Activated CD4-positive, alpha-beta T cell treated with anti-CD3 and anti-CD28 coated beads, Interleukin-2, amount 10 ng/mL, durations not matched to agents 7 days and 5 days (primary cell): ENCODE measurements around the gene R3HDM4. TPM values are rescaled to one million over a fixed set of nuclear protein-coding genes. Genes with fewer than 3 reads are reported as not detected.
"Not testable (repeated sequence)": the region's sequence is repeated elsewhere in the genome, so short reads cannot be mapped to it uniquely, and the experiment has no call there.

Experiments
- CTCF ChIA-PET: fragments of 350-600 bp; sonication (Branson Sonifier 250); formaldehyde crosslinking; loops from one replicate; lab custom pipeline; 2021; ENCODE audit warnings: antibody characterized with exemption; lab: Charles Lee
- POLR2A ChIA-PET: fragments of 350-600 bp; sonication (Branson Sonifier 250); formaldehyde crosslinking; loops from one replicate; lab custom pipeline; 2021; ENCODE audit warnings: antibody characterized with exemption; lab: Charles Lee
- DNase-seq: peaks from one replicate; pipeline ENCODE4 v3.0.0-alpha.2; 2020
- H3K27ac Mint-ChIP-seq: one replicate; pipeline ENCODE4 v1.8.0; 2021; ENCODE audit warnings: mild to moderate bottlenecking, moderate library complexity, mixed read lengths
- H3K27me3 Mint-ChIP-seq: one replicate; pipeline ENCODE4 v1.8.0; 2021; ENCODE audit warnings: mixed read lengths
- H3K36me3 Mint-ChIP-seq: one replicate; pipeline ENCODE4 v1.8.0; 2021; ENCODE audit warnings: low read depth, mixed read lengths
- H3K4me1 Mint-ChIP-seq: one replicate; pipeline ENCODE4 v1.8.0; 2021; ENCODE audit warnings: mixed read lengths
- H3K4me3 Mint-ChIP-seq: one replicate; pipeline ENCODE4 v1.8.0; 2021; ENCODE audit warnings: mild to moderate bottlenecking, moderate library complexity, mixed read lengths
- H3K9me3 Mint-ChIP-seq: one replicate; pipeline ENCODE4 v1.8.0; 2021; ENCODE audit warnings: mixed read lengths
- total RNA-seq, 2 experiments: library from RNA; stranded (reverse); gene quantifications; one replicate each; pipeline ENCODE4 v1.2.3, GENCODE V29; 2021

R3HDM4 gene
- total RNA-seq, 2 experiments from 2014 or later = 120 to 121 TPM

DNA sequence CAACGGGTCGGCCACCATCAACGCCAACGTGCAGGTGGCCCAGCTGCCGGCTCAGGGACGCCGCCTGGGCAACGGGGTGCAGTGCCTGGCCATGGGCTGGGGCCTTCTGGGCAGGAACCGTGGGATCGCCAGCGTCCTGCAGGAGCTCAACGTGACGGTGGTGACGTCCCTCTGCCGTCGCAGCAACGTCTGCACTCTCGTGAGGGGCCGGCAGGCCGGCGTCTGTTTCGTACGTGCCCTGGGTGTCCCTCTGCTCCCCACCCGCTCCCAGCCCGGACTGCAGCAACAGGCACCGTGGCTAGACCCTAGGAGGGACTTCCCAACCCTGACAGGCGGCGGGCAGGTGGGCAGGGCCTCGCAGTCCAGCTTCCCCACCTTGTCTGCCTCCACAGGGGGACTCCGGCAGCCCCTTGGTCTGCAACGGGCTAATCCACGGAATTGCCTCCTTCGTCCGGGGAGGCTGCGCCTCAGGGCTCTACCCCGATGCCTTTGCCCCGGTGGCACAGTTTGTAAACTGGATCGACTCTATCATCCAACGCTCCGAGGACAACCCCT lies 57.4 kb downstream of the R3HDM4 start:
- Mint-ChIP-seq H3K4me3 (no peak overlapping the region), H3K36me3 (no peaks in the 10 kb centered on the region), H3K27me3 (peaks cover 17% of the 10 kb centered on the region), H3K4me1 (peaks cover 7% of the 10 kb centered on the region), H3K27ac (no peak overlapping the region), H3K9me3 (no peaks in the 10 kb centered on the region)
- DNase-seq = no peak
- ChIA-PET CTCF (interaction anchor here (0.9 to 1.8 kb wide), 4 partner anchors 67 to 388 kb away, joined by 3 to 6 read pairs (median 3); no protein-coding TSS in a partner anchor), POLR2A (no interaction called here)

DNA sequence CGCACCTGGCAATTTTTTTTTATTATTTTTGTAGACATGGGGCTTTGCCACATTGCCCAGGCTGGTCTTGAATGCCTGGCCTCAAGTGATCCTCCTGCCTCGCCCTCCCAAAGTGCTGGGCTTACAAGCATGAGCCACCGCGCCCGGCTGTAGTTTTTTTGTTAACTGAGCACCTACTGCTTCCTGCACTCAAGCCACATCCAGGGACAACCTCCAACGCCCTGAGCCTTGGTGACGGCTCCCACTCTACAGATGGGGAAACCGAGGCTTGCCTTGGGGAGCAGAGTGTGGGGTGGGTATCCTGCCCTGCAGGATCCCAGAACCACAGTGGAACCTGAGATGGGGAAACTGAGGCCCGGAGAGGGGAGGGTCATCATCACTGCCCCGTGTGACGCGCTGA lies 57.9 kb downstream of the R3HDM4 start:
- Mint-ChIP-seq H3K27me3 (peaks cover 17% of the 10 kb centered on the region), H3K36me3 (no peaks in the 10 kb centered on the region), H3K4me1 (peaks cover 7% of the 10 kb centered on the region), H3K9me3 (no peaks in the 10 kb centered on the region), H3K27ac (no peak overlapping the region), H3K4me3 (no peak overlapping the region)
- CTCF ChIA-PET = interaction anchor here (1.4 kb wide), 1 partner anchor 127 kb away, joined by 3 read pairs; no protein-coding TSS in a partner anchor
- DNase-seq = no peak
- POLR2A ChIA-PET = no interaction called here

GRCh38 chr19:854549-854948 lies 58.5 kb downstream of the R3HDM4 start:
- DNase-seq = no peak
- POLR2A ChIA-PET = no interaction called here
- CTCF ChIA-PET = interaction anchor here (0.6 to 0.7 kb wide), 2 partner anchors 9 to 99 kb away, joined by 3 to 4 read pairs; no protein-coding TSS in a partner anchor
- Mint-ChIP-seq H3K4me1 (peaks cover 7% of the 10 kb centered on the region), H3K27me3 (peaks cover 12% of the 10 kb centered on the region), H3K36me3 (no peaks in the 10 kb centered on the region), H3K9me3 (no peaks in the 10 kb centered on the region), H3K4me3 (no peak overlapping the region), H3K27ac (no peak overlapping the region)

DNA sequence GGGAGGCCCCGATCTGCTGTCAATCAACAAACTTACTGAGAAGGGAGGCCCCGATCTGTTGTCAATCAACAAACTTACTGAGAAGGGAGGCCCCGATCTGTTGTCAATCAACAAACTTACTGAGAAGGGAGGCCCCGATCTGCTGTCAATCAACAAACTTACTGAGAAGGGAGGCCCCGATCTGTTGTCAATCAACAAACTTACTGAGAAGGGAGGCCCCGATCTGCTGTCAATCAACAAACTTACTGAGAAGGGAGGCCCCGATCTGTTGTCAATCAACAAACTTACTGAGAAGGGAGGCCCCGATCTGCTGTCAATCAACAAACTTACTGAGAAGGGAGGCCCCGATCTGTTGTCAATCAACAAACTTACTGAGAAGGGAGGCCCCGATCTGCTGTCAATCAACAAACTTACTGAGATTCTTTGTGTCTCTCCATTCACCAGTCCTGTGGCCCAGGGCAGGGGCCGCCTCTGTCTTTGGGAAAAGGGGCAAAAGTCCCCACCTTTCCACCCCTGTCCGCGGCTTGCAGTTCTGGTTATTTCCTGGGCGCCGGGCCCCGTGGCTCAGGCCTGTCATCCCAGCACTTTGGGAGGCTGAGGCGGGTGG lies 59.3 kb downstream of the R3HDM4 start:
- H3K4me1 Mint-ChIP-seq, H3K4me3 Mint-ChIP-seq, POLR2A ChIA-PET, H3K9me3 Mint-ChIP-seq, H3K27ac Mint-ChIP-seq, DNase-seq, H3K36me3 Mint-ChIP-seq: not testable (repeated sequence)
- CTCF ChIA-PET = interaction anchor here (0.7 kb wide), 1 partner anchor 99 kb away, joined by 3 read pairs; no protein-coding TSS in a partner anchor
- peaks cover 13% of the 10 kb centered on the region for H3K27me3 Mint-ChIP-seq

GRCh38 chr19:853014-853585 lies 59.9 kb downstream of the R3HDM4 start:
- H3K36me3 Mint-ChIP-seq = no peaks in the 10 kb centered on the region
- no peak overlapping the region for H3K4me3 Mint-ChIP-seq
- no peaks in the 10 kb centered on the region for H3K9me3 Mint-ChIP-seq
- H3K27me3 Mint-ChIP-seq = peaks cover 11% of the 10 kb centered on the region
- POLR2A ChIA-PET = no interaction called here
- CTCF ChIA-PET = no interaction called here
- H3K4me1 Mint-ChIP-seq = peaks cover 5% of the 10 kb centered on the region
- H3K27ac Mint-ChIP-seq = no peak overlapping the region
- DNase-seq = no peak

GRCh38 chr19:852136-853013 lies 60.6 kb downstream of the R3HDM4 start, which contains the start of gene ELANE:
TSS of gene ELANE (plus strand) at chr19:852303. CDS start at chr19:852329, 26 bp downstream.
- Mint-ChIP-seq H3K27me3 (peaks cover 10% of the 10 kb centered on the region), H3K9me3 (no peaks in the 10 kb centered on the region), H3K27ac (no peak within 1 kb of the TSS), H3K4me1 (peaks cover 2% of the 10 kb centered on the region), H3K4me3 (no peak within 1 kb of the TSS), H3K36me3 (no peaks in the 10 kb centered on the region)
- CTCF ChIA-PET = interaction anchor here (0.8 kb wide), 1 partner anchor 10 kb away, joined by 4 read pairs; no protein-coding TSS in a partner anchor
- POLR2A ChIA-PET = no interaction called here
- DNase-seq = no peak

DNA sequence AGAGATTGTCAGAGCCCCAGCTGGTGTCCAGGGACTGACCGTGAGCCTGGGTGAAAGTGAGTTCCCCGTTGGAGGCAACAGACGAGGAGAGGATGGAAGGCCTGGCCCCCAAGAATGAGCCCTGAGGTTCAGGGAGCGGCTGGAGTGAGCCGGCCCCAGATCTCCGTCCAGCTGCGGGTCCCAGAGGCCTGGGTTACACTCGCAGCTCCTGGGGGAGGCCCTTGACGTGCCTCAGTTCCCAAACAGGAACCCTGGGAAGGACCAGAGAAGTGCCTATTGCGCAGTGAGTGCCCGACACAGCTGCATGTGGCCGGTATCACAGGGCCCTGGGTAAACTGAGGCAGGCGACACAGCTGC lies 62.1 kb downstream of the R3HDM4 start:
- no peak for DNase-seq
- H3K36me3 Mint-ChIP-seq = no peaks in the 10 kb centered on the region
- no peaks in the 10 kb centered on the region for H3K9me3 Mint-ChIP-seq
- H3K4me1 Mint-ChIP-seq = no peaks in the 10 kb centered on the region
- peaks cover 15% of the 10 kb centered on the region for H3K27me3 Mint-ChIP-seq
- ChIA-PET CTCF (no interaction called here), POLR2A (no interaction called here)
- H3K4me3 Mint-ChIP-seq = no peak overlapping the region
- H3K27ac Mint-ChIP-seq = no peak overlapping the region

DNA sequence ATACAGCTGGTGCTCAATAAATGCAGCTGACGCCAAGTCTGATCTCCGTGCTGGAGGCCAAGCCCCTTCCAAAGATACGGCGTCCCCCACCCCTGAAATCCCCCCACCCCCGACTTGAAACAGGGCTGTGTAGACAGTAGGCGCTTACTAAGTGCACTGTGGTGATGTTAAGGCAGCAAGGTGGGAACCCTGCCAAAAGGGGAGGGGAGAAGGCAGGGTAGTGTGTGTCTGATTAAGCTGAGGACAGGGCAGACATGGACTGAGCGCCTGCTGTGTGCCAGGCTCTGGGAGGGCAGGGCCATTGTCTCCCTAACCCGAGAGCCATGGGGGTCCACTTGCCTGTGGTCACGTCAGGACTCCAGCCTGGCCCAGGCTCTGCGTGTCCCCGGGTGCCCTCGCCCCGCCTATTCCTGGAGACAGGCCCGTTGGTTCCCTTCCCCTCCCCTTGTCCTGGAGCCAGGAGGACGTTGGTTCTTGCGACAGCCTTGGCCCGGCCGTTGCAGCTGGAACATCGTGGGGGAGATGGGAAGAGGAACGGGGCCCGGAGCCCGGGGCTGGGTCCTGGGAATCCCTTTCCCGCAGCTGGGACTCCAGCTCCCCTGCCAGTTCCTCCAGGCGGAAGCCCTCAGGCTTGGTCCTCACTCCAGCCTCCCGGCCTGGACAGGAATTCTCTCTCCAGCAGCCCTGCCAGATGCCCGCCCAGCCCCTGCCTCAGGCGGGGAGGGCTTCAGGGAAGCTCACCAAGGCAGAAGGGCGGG lies 62.6 kb downstream of the R3HDM4 start:
- Mint-ChIP-seq H3K4me3 (no peak overlapping the region), H3K4me1 (no peaks in the 10 kb centered on the region), H3K27ac (no peak overlapping the region), H3K9me3 (no peaks in the 10 kb centered on the region), H3K27me3 (peaks cover 18% of the 10 kb centered on the region), H3K36me3 (no peaks in the 10 kb centered on the region)
- no peak for DNase-seq
- ChIA-PET CTCF (no interaction called here), POLR2A (no interaction called here)

- H3K9me3 Mint-ChIP-seq, H3K4me1 Mint-ChIP-seq, H3K27ac Mint-ChIP-seq, DNase-seq, H3K36me3 Mint-ChIP-seq, H3K4me3 Mint-ChIP-seq, POLR2A ChIA-PET: not testable (repeated sequence)
- H3K27me3 Mint-ChIP-seq = peaks cover 23% of the 10 kb centered on the region
- CTCF ChIA-PET = interaction anchor here (0.7 to 2.3 kb wide), 2 partner anchors 14 to 194 kb away, joined by 3 to 6 read pairs; no protein-coding TSS in a partner anchor
Observed at GRCh38 chr19:849195-849594, 63.8 kb downstream of the R3HDM4 start.

GRCh38 chr19:848386-848921 lies 64.6 kb downstream of the R3HDM4 start:
- Mint-ChIP-seq H3K9me3 (no peaks in the 10 kb centered on the region), H3K4me1 (no peaks in the 10 kb centered on the region), H3K27ac (no peak overlapping the region), H3K36me3 (no peaks in the 10 kb centered on the region), H3K27me3 (peaks cover 20% of the 10 kb centered on the region), H3K4me3 (no peak overlapping the region)
- ChIA-PET CTCF (interaction anchor here (2.3 kb wide), 1 partner anchor 15 kb away, joined by 6 read pairs; no protein-coding TSS in a partner anchor), POLR2A (no interaction called here)
- DNase-seq = no peak
